HG02973 (cell line): Measurements from ENCODE around the gene TPRKB.
"Not testable (repeated sequence)": the region's sequence is repeated elsewhere in the genome, so short reads cannot be mapped to it uniquely, and the experiment has no call there.

ENCODE experiments used
- ATAC-seq: cut with Tn5 transposase; IDR thresholded peaks from one replicate; pipeline ENCODE4 v1.9.1; 2021; ENCODE audit warnings: moderate library complexity; ENCODE audit not compliant: unreplicated experiment

TPRKB gene

GRCh38 chr2:73740767-73741166 is 3.6 kb upstream of the TPRKB start:
- no peak for ATAC-seq

GRCh38 chr2:73739101-73739500 is 2.0 kb upstream of the TPRKB start:
- ATAC-seq: no peak

- ATAC-seq: no peak
Measured at GRCh38 chr2:73736378-73736777, 767 bp downstream of the TPRKB start.

GRCh38 chr2:73730810-73731209 is 6.3 kb downstream of the TPRKB start:
- ATAC-seq: no peak

- no peak for ATAC-seq
Measured at GRCh38 chr2:73728711-73729110, 8.4 kb downstream of the TPRKB start.

- no peak for ATAC-seq
Measured at GRCh38 chr2:73728043-73728442, 9.1 kb downstream of the TPRKB start.

GRCh38 chr2:73726657-73727056 is 10.5 kb downstream of the TPRKB start:
- not testable (repeated sequence) for ATAC-seq

- ATAC-seq: no peak
Measured at GRCh38 chr2:73718851-73719621, 18.1 kb downstream of the TPRKB start.

- no peak for ATAC-seq
Measured at GRCh38 chr2:73718421-73718820, 18.7 kb downstream of the TPRKB start.

GRCh38 chr2:73717695-73718094 is 19.4 kb downstream of the TPRKB start:
- ATAC-seq: not testable (repeated sequence)

- ATAC-seq: no peak
Measured at GRCh38 chr2:73717251-73717606, 19.9 kb downstream of the TPRKB start.

GRCh38 chr2:73716543-73717250 is 20.4 kb downstream of the TPRKB start:
- no peak for ATAC-seq

- ATAC-seq: no peak
Measured at GRCh38 chr2:73714091-73714490, 23.1 kb downstream of the TPRKB start.

- ATAC-seq: no peak
Measured at GRCh38 chr2:73708527-73708926, 28.6 kb downstream of the TPRKB start.

- ATAC-seq: no peak
Measured at GRCh38 chr2:73707636-73708035, 29.5 kb downstream of the TPRKB start.

GRCh38 chr2:73707058-73707457 is 30.1 kb downstream of the TPRKB start:
- no peak for ATAC-seq

GRCh38 chr2:73705091-73705490 is 32.1 kb downstream of the TPRKB start:
- no peak for ATAC-seq

- no peak for ATAC-seq
Measured at GRCh38 chr2:73704285-73704684, 32.9 kb downstream of the TPRKB start.

- ATAC-seq: no peak
Measured at GRCh38 chr2:73703675-73704074, 33.5 kb downstream of the TPRKB start.

GRCh38 chr2:73702852-73703493 is 34.2 kb downstream of the TPRKB start:
- ATAC-seq: not testable (repeated sequence)

- no peak for ATAC-seq
Measured at GRCh38 chr2:73701968-73702665, 35.0 kb downstream of the TPRKB start.

GRCh38 chr2:73701448-73701765 is 35.7 kb downstream of the TPRKB start:
- ATAC-seq: not testable (repeated sequence)
